GM12878 (cell line): ENCODE results near the gene NEO1.

Experiments
- NFIC ChIP-seq: IDR thresholded peaks from 2 replicates; pipeline ENCODE4 v1.6.1; 2012; ENCODE audit warnings: low read depth, mild to moderate bottlenecking, inconsistent platforms, low read length, moderate library complexity
- POLR2A ChIP-seq: IDR thresholded peaks from 2 replicates; pipeline ENCODE4 v1.6.1; 2011; ENCODE audit warnings: low read depth, mild to moderate bottlenecking, low read length
- TF ChIP-seq, protein P1 (sequence below), 3 experiments: IDR thresholded peaks in 2 of 3; conservative IDR thresholded peaks in 1 of 3; 2 replicates each; pipeline ENCODE4 v1.5.1; 2011; ENCODE audit warnings: low read depth in 3 of 3, low read length in 3 of 3, mild to moderate bottlenecking in 3 of 3, control low read depth in 2 of 3, moderate library complexity in 2 of 3, inconsistent platforms in 1 of 3, mixed read lengths in 1 of 3; ENCODE audit not compliant: control insufficient read depth in 2 of 3, insufficient read depth in 1 of 3; ENCODE audit errors: extremely low read depth in 1 of 3

DNA sequence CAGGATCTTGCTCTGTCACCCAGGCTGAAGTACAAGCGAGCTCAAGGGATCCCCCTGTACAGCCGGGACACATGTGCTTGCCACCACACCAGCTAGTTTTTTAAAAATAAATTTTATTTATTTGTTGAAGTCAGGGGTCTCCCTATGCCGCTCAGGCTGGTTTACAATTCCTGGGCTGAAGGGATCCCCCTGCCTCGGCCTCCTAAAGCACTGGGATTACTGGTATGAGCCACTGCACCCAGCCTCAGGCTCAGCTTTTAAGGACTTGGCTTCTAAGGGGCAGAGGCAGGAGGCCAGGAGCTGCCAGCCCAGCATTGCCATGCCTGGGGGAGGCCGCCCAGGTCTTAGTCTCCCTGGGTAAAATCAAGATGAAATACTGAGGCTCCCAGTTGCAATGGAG is 279.2 kb downstream of the NEO1 start:
- TF ChIP-seq POLR2A, result no peak
- TF ChIP-seq, protein P1, sequence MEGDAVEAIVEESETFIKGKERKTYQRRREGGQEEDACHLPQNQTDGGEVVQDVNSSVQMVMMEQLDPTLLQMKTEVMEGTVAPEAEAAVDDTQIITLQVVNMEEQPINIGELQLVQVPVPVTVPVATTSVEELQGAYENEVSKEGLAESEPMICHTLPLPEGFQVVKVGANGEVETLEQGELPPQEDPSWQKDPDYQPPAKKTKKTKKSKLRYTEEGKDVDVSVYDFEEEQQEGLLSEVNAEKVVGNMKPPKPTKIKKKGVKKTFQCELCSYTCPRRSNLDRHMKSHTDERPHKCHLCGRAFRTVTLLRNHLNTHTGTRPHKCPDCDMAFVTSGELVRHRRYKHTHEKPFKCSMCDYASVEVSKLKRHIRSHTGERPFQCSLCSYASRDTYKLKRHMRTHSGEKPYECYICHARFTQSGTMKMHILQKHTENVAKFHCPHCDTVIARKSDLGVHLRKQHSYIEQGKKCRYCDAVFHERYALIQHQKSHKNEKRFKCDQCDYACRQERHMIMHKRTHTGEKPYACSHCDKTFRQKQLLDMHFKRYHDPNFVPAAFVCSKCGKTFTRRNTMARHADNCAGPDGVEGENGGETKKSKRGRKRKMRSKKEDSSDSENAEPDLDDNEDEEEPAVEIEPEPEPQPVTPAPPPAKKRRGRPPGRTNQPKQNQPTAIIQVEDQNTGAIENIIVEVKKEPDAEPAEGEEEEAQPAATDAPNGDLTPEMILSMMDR (IDR thresholded peaks at IDR 0.05 in 2 of 3, conservative IDR thresholded peaks at IDR 0.05 in 1 of 3; ENCODE audit: control insufficient read depth in 2 of 3, extremely low read depth in 1 of 3, insufficient read depth in 1 of 3, low read depth in 3 of 3, low read length in 3 of 3), result no peak
- TF ChIP-seq NFIC, result no peak
